GM23338 (cell line): ENCODE results near the gene KRTAP10-1. TPM values are rescaled to one million over a fixed set of nuclear protein-coding genes. Genes with fewer than 3 reads are reported as not detected.
A peak's percentile ranks its signal among the peaks of the same experiment; 100 is the strongest.

Source experiments
- ATAC-seq: fragments of 200-7000 bp; cut with Tn5 transposase; 3 replicates; pipeline ENCODE4 v1.9.1; 2020
- DNase-seq: peaks from one replicate; pipeline ENCODE4 v3.0.0-alpha.2; 2015; ENCODE audit warnings: low spot score
- H2AFZ ChIP-seq: fragments of 200-600 bp; sonication (generic); 2 replicates; pipeline ENCODE4 v1.8.0; 2016; ENCODE audit warnings: antibody characterized with exemption, mild to moderate bottlenecking, moderate library complexity
- H3F3A ChIP-seq: fragments of 200-600 bp; sonication (generic); replicated peaks from 2 replicates; pipeline ENCODE4 v1.8.0; 2017; ENCODE audit warnings: antibody characterized with exemption, mixed run types, low read depth
- H3K27ac ChIP-seq: fragments of 200-600 bp; sonication (generic); 2 replicates; pipeline ENCODE4 v1.6.1; 2016; ENCODE audit warnings: low read depth
- H3K27me3 ChIP-seq: fragments of 200-600 bp; sonication (generic); 2 replicates; pipeline ENCODE4 v1.8.0; 2016; ENCODE audit warnings: mild to moderate bottlenecking, mixed run types, moderate library complexity; ENCODE audit not compliant: insufficient read depth
- H3K36me3 ChIP-seq: fragments of 200-600 bp; sonication (generic); 2 replicates; pipeline ENCODE4 v1.8.0; 2016; ENCODE audit warnings: mild to moderate bottlenecking; ENCODE audit not compliant: insufficient read depth
- H3K4me1 ChIP-seq: fragments of 200-600 bp; sonication (generic); 2 replicates; pipeline ENCODE4 v1.8.0; 2016; ENCODE audit warnings: mild to moderate bottlenecking, moderate library complexity; ENCODE audit not compliant: insufficient read depth
- H3K4me2 ChIP-seq: fragments of 200-600 bp; sonication (generic); 2 replicates; pipeline ENCODE4 v1.7.1; 2017; ENCODE audit warnings: mixed run types
- H3K4me3 ChIP-seq: fragments of 200-600 bp; sonication (generic); 2 replicates; pipeline ENCODE4 v1.6.1; 2016; ENCODE audit warnings: mixed run types
- H3K79me2 ChIP-seq: fragments of 200-600 bp; sonication (generic); replicated peaks from 2 replicates; pipeline ENCODE4 v1.8.0; 2017; ENCODE audit warnings: mild to moderate bottlenecking; ENCODE audit not compliant: insufficient read depth
- H3K9me2 ChIP-seq: fragments of 200-600 bp; sonication (generic); 2 replicates; pipeline ENCODE4 v1.8.0; 2017; ENCODE audit not compliant: insufficient read depth
- H4K20me1 ChIP-seq: fragments of 200-600 bp; sonication (generic); replicated peaks from 2 replicates; pipeline ENCODE4 v1.8.0; 2017; ENCODE audit warnings: mild to moderate bottlenecking; ENCODE audit not compliant: insufficient read depth
- H3K27ac Mint-ChIP-seq: 2 replicates; pipeline ENCODE4 v1.8.0; 2020; ENCODE audit warnings: inconsistent platforms, mild to moderate bottlenecking, moderate library complexity, mixed read lengths
- H3K27me3 Mint-ChIP-seq: 3 replicates; pipeline ENCODE4 v1.8.0; 2022; ENCODE audit warnings: low read depth, mild to moderate bottlenecking, moderate library complexity, mixed read lengths, inconsistent platforms; ENCODE audit not compliant: insufficient read depth, poor library complexity
- H3K36me3 Mint-ChIP-seq: 3 replicates; pipeline ENCODE4 v1.8.0; 2021; ENCODE audit warnings: low read depth, mild to moderate bottlenecking, inconsistent platforms, moderate library complexity, mixed read lengths
- H3K4me1 Mint-ChIP-seq: 3 replicates; pipeline ENCODE4 v1.8.0; 2020; ENCODE audit warnings: mild to moderate bottlenecking, inconsistent platforms, mixed read lengths
- H3K4me3 Mint-ChIP-seq: 3 replicates; pipeline ENCODE4 v1.8.0; 2021; ENCODE audit warnings: moderate library complexity, mild to moderate bottlenecking, inconsistent platforms, mixed read lengths
- H3K9me3 Mint-ChIP-seq: 3 replicates; pipeline ENCODE4 v1.8.0; 2020; ENCODE audit warnings: moderate library complexity, mild to moderate bottlenecking, inconsistent platforms, mixed read lengths
- EZH2 ChIP-seq: fragments of 200-600 bp; sonication (generic); IDR thresholded peaks from one replicate; pipeline ENCODE4 v1.8.0; 2017; ENCODE audit warnings: antibody characterized with exemption, mild to moderate bottlenecking, low read depth; ENCODE audit not compliant: unreplicated experiment
- EZH2phosphoT487 ChIP-seq: fragments of 200-600 bp; sonication (generic); IDR thresholded peaks from one replicate; pipeline ENCODE4 v1.8.1; 2018; ENCODE audit warnings: antibody characterized with exemption; ENCODE audit not compliant: unreplicated experiment
- JUNB ChIP-seq: IDR thresholded peaks from one replicate; pipeline ENCODE4 v1.6.1; 2016; ENCODE audit warnings: antibody characterized with exemption; ENCODE audit not compliant: unreplicated experiment
- NANOG ChIP-seq: IDR thresholded peaks from 2 replicates; pipeline ENCODE4 v1.6.1; 2016; ENCODE audit warnings: antibody characterized with exemption, borderline replicate concordance
- POLR2AphosphoS5 ChIP-seq: IDR thresholded peaks from 2 replicates; pipeline ENCODE4 v1.6.1; 2016; ENCODE audit warnings: antibody characterized with exemption, low read depth
- STAT1 ChIP-seq: IDR thresholded peaks from one replicate; pipeline ENCODE4 v1.6.1; 2016; ENCODE audit warnings: antibody characterized with exemption; ENCODE audit not compliant: unreplicated experiment
- ZNF331 ChIP-seq: fragments of 250-450 bp; sonication (Bioruptor Pico); IDR thresholded peaks from 2 replicates; pipeline ENCODE4 v1.5.0; 2020; ENCODE audit warnings: low read depth, mild to moderate bottlenecking, moderate library complexity
- polyA plus RNA-seq: library from polyadenylated mRNA; unstranded; fragments of >200 nt; fragmentation: Nextera tagmentation; extraction: Ambion mirVana; gene quantifications from 2 replicates; pipeline ENCODE4 v1.2.1, GENCODE V29; 2016
- total RNA-seq: library from RNA; depleted of rRNA; stranded (reverse); fragments of >200 nt; shearing (Covaris generic); gene quantifications from 2 replicates; pipeline ENCODE4 v1.2.3, GENCODE V29; 2014
- TF ChIP-seq, protein P1 (sequence below): IDR thresholded peaks from one replicate; pipeline ENCODE4 v1.6.1; 2018; ENCODE audit warnings: antibody characterized with exemption; ENCODE audit not compliant: unreplicated experiment
- TF ChIP-seq, protein P2 (sequence below), 2 experiments: fragments of 200-600 bp in 1 of 2; sonication (generic) in 1 of 2; conservative IDR thresholded peaks; 2 replicates each; pipeline versions ENCODE4 v1.5.1 to v1.6.1; 2016 to 2017; ENCODE audit warnings: antibody characterized with exemption in 2 of 2, low read depth in 2 of 2, mild to moderate bottlenecking in 2 of 2, moderate library complexity in 1 of 2
- TF ChIP-seq, protein P3 (sequence below): IDR thresholded peaks from 2 replicates; pipeline ENCODE4 v1.6.1; 2016; ENCODE audit warnings: antibody characterized with exemption

The KRTAP10-1 gene
- total and polyA plus RNA-seq, 2 experiments from 2014 or later, result not detected

DNA sequence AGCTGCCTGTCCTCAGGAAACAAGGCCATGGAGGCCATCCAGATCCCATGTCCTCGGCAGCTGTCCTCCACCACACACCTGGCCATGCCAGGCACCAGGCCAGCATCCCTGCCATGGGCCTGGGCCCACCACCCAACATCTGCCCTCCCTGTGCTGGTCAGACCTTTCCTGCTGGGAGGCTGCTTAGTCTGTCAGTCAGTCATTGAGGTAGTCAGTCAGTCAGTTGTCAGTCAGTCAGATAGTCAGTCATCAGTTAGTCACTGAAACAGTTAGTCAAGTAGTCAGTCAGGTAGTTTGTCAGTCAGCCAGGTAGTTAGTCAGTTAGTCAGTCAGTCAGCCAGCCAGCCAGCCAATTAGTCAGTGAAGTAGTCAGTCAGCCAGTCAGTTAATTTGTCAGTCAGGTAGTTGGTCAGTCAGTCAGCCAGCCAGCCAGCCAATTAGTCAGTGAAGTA, 17.2 kb downstream of the KRTAP10-1 start:
- H3K36me3 Mint-ChIP-seq, result peaks cover 2% of the 10 kb centered on the region; the same call in 1 of the 3 replicates
- H3K27ac Mint-ChIP-seq, result no peak overlapping the region
- no peaks in the 10 kb centered on the region for H3K79me2 ChIP-seq
- 0 out of 2 replicates have a peak, but pooled peaks cover 4% of the 10 kb centered on the region for H3K9me2 ChIP-seq
- no peaks in the 10 kb centered on the region for H3K27me3 ChIP-seq
- H3K4me3 Mint-ChIP-seq, result no peak overlapping the region
- peaks cover 1% of the 10 kb centered on the region; the same call in 1 of the 3 replicates for H3K9me3 Mint-ChIP-seq
- H3K27me3 Mint-ChIP-seq, result peaks cover 6% of the 10 kb centered on the region
- no peaks in the 10 kb centered on the region for H3K36me3 ChIP-seq
- H3K4me3 ChIP-seq, result no peak overlapping the region
- no peaks in the 10 kb centered on the region for H4K20me1 ChIP-seq
- H3K4me1 ChIP-seq, result no peaks in the 10 kb centered on the region
- TF ChIP-seq, protein P1, sequence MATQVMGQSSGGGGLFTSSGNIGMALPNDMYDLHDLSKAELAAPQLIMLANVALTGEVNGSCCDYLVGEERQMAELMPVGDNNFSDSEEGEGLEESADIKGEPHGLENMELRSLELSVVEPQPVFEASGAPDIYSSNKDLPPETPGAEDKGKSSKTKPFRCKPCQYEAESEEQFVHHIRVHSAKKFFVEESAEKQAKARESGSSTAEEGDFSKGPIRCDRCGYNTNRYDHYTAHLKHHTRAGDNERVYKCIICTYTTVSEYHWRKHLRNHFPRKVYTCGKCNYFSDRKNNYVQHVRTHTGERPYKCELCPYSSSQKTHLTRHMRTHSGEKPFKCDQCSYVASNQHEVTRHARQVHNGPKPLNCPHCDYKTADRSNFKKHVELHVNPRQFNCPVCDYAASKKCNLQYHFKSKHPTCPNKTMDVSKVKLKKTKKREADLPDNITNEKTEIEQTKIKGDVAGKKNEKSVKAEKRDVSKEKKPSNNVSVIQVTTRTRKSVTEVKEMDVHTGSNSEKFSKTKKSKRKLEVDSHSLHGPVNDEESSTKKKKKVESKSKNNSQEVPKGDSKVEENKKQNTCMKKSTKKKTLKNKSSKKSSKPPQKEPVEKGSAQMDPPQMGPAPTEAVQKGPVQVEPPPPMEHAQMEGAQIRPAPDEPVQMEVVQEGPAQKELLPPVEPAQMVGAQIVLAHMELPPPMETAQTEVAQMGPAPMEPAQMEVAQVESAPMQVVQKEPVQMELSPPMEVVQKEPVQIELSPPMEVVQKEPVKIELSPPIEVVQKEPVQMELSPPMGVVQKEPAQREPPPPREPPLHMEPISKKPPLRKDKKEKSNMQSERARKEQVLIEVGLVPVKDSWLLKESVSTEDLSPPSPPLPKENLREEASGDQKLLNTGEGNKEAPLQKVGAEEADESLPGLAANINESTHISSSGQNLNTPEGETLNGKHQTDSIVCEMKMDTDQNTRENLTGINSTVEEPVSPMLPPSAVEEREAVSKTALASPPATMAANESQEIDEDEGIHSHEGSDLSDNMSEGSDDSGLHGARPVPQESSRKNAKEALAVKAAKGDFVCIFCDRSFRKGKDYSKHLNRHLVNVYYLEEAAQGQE, result no peak
- TF ChIP-seq EZH2phosphoT487 (no peak), ZNF331 (CRISPR knock-in tag) (no peak), EZH2 (no peak), POLR2AphosphoS5 (no peak), NANOG (no peak), STAT1 (no peak), JUNB (no peak)
- no peaks in the 10 kb centered on the region; the same call in 2 of the 3 replicates for H3K4me1 Mint-ChIP-seq
- no peak overlapping the region for H2AFZ ChIP-seq
- H3F3A ChIP-seq, result no peaks in the 10 kb centered on the region
- ATAC-seq (no peak), DNase-seq (no peak)
- no peak overlapping the region for H3K4me2 ChIP-seq
- no peak overlapping the region for H3K27ac ChIP-seq

DNA sequence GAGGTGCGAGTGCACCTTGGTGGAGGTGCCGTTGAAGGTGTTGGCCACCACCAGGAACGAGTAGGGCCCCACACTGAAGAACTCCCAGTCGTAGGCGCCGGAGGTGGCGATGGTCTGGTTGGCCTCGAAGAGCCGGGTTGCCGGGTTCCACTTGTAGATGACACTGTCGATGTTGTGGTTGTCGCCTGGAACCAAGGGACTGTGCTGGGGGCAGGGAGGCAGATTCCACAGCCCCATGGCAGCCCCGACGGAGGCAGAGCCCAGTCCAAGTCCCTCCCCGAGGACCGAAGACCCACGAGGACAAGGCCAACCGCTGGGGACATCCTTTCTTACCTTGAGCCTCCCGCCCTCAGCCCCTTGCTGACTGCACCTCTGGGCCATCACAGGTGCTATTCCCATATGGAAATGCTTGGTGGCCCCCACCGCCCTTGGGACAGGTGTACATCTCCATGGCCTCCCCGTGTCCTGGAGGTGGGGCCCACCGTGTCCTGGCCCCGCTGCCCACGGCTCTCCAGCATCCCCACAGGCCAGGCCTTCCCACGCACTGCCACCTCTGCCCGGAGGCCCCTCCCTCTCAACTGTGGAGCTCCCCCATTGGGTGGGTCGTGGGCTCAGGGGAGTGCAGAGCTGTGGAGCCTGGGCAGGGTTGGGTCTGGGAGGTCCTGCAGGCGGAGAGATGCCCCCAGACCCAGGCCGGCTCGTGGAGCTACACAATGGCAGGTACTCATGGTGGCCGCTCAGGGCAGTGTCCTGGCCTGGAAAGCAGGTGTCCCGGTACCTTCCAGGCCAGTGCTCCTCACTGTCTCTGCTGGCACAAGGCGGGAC, 17.9 kb downstream of the KRTAP10-1 start:
- peaks cover 3% of the 10 kb centered on the region; the same call in 1 of the 3 replicates for H3K9me3 Mint-ChIP-seq
- Histone ChIP-seq H3K27me3 (no peaks in the 10 kb centered on the region), H3K79me2 (no peaks in the 10 kb centered on the region), H2AFZ (no peak overlapping the region), H3K4me3 (no peak overlapping the region), H3K4me2 (no peak overlapping the region), H3K9me2 (0 out of 2 replicates have a peak, but pooled peaks cover 8% of the 10 kb centered on the region), H4K20me1 (no peaks in the 10 kb centered on the region), H3K4me1 (no peaks in the 10 kb centered on the region), H3F3A (no peaks in the 10 kb centered on the region), H3K27ac (no peak overlapping the region), H3K36me3 (no peaks in the 10 kb centered on the region)
- no peak overlapping the region for H3K27ac Mint-ChIP-seq
- no peaks in the 10 kb centered on the region; the same call in 2 of the 3 replicates for H3K4me1 Mint-ChIP-seq
- peaks cover 4% of the 10 kb centered on the region; the same call in 1 of the 3 replicates for H3K36me3 Mint-ChIP-seq
- TF ChIP-seq EZH2phosphoT487 (no peak), NANOG (no peak), ZNF331 (CRISPR knock-in tag) (no peak), EZH2 (no peak)
- TF ChIP-seq, protein P1, result no peak
- TF ChIP-seq, protein P2, sequence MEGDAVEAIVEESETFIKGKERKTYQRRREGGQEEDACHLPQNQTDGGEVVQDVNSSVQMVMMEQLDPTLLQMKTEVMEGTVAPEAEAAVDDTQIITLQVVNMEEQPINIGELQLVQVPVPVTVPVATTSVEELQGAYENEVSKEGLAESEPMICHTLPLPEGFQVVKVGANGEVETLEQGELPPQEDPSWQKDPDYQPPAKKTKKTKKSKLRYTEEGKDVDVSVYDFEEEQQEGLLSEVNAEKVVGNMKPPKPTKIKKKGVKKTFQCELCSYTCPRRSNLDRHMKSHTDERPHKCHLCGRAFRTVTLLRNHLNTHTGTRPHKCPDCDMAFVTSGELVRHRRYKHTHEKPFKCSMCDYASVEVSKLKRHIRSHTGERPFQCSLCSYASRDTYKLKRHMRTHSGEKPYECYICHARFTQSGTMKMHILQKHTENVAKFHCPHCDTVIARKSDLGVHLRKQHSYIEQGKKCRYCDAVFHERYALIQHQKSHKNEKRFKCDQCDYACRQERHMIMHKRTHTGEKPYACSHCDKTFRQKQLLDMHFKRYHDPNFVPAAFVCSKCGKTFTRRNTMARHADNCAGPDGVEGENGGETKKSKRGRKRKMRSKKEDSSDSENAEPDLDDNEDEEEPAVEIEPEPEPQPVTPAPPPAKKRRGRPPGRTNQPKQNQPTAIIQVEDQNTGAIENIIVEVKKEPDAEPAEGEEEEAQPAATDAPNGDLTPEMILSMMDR (conservative IDR thresholded peaks at IDR 0.05; ENCODE audit: low read depth in 2 of 2), result no peak
- TF ChIP-seq, protein P3, sequence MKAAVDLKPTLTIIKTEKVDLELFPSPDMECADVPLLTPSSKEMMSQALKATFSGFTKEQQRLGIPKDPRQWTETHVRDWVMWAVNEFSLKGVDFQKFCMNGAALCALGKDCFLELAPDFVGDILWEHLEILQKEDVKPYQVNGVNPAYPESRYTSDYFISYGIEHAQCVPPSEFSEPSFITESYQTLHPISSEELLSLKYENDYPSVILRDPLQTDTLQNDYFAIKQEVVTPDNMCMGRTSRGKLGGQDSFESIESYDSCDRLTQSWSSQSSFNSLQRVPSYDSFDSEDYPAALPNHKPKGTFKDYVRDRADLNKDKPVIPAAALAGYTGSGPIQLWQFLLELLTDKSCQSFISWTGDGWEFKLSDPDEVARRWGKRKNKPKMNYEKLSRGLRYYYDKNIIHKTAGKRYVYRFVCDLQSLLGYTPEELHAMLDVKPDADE, result no peak
- no peak for DNase-seq
- ATAC-seq, result peak; percentile 35
- H3K27me3 Mint-ChIP-seq, result peaks cover 6% of the 10 kb centered on the region
- no peak overlapping the region for H3K4me3 Mint-ChIP-seq
